ENCODE measurements around the gene FTL.

Gene FTL

DNA sequence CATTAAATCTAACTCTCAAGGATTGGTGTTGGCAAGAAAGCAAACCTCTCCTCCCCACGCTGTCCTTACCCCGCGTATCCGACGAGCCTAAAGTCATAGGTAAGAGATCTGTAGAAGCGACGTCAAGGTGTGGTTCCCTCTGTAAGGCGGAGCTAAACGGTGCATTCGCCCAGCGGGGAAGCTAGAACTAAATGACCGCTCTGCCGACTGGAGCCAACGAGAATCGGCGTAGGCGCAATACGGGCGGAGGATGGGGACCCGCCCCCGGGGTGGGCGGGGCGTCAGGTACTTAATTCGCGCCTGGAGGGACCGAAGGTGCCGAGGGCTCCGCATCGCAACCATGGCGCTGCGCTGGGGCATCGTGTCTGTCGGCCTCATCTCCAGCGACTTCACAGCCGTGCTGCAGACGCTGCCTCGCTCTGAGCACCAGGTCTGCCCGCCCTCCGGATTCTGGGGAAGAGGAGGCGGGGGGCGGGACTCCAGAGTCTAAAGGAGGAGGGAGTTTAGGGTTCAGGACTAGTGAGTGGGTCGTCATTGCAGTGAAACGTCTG is 31.7 kb upstream of the FTL start, which contains the start of gene DHDH:
Gene DHDH, plus strand, starts transcription at position 318 of the 551 bp plus-strand sequence. Its CDS starts 23 bp downstream, at position 341.
- peak within 1 kb of the TSS; percentile 1; the same call in 1 of the 2 replicates for H3K4me3 ChIP-seq (ENCODE audit: low read length)
- TF ChIP-seq ZNF274 (IDR thresholded peaks at IDR 0.05; ENCODE audit: low read depth, low read length): no peak

- H3K4me3 ChIP-seq (ENCODE audit: low read length): no peak overlapping the region
- TF ChIP-seq ZNF274 (IDR thresholded peaks at IDR 0.05; ENCODE audit: low read depth, low read length): no peak
These were observed 30.3 kb upstream of the FTL start for GRCh38 chr19:48934837-48935236.

- TF ChIP-seq ZNF274 (IDR thresholded peaks at IDR 0.05; ENCODE audit: low read depth, low read length): no peak
- no peak overlapping the region for H3K4me3 ChIP-seq (ENCODE audit: low read length)
These were observed 29.2 kb upstream of the FTL start for GRCh38 chr19:48935864-48936263.

- H3K4me3 ChIP-seq (ENCODE audit: low read length): no peak overlapping the region
- TF ChIP-seq ZNF274 (IDR thresholded peaks at IDR 0.05; ENCODE audit: low read depth, low read length): no peak
These were observed 26.9 kb upstream of the FTL start for GRCh38 chr19:48938256-48938655.

GRCh38 chr19:48940902-48941301 is 24.2 kb upstream of the FTL start:
- no peak for TF ChIP-seq ZNF274 (IDR thresholded peaks at IDR 0.05; ENCODE audit: low read depth, low read length)

GRCh38 chr19:48943081-48943480 is 22.0 kb upstream of the FTL start:
- H3K4me3 ChIP-seq (ENCODE audit: low read length): no peak overlapping the region

More at GRCh38 chr19:48940902-48941301, 24.2 kb upstream of the FTL start:
- H3K4me3 ChIP-seq (ENCODE audit: low read length): no peak overlapping the region

GRCh38 chr19:48945415-48945814 is 19.7 kb upstream of the FTL start:
- TF ChIP-seq ZNF274 (IDR thresholded peaks at IDR 0.05; ENCODE audit: low read depth, low read length): no peak
- H3K4me3 ChIP-seq (ENCODE audit: low read length): no peak overlapping the region

More at GRCh38 chr19:48943081-48943480, 22.0 kb upstream of the FTL start:
- TF ChIP-seq ZNF274 (IDR thresholded peaks at IDR 0.05; ENCODE audit: low read depth, low read length): no peak

DNA sequence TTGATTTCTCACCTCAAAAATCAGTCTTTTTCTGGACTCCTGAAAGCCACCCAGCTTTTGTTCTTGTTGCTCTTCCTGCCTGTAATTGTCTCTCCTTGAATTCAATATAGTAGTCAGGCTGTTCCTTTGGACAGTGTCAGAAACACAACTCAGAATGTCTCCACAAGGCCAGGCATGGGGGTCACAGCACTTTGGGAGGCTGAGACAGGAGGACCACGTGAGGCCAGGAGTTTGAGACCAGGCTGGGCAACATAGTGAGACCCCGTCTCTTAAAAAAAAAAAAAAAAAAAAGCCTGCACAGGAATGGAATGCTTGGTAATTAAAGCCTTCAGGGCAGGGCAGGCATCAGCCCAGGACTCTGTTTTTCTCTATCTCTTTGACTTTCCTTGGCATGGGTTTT is 19.3 kb upstream of the FTL start:
- no peak for TF ChIP-seq ZNF274 (IDR thresholded peaks at IDR 0.05; ENCODE audit: low read depth, low read length)
- H3K4me3 ChIP-seq (ENCODE audit: low read length): no peak overlapping the region

DNA sequence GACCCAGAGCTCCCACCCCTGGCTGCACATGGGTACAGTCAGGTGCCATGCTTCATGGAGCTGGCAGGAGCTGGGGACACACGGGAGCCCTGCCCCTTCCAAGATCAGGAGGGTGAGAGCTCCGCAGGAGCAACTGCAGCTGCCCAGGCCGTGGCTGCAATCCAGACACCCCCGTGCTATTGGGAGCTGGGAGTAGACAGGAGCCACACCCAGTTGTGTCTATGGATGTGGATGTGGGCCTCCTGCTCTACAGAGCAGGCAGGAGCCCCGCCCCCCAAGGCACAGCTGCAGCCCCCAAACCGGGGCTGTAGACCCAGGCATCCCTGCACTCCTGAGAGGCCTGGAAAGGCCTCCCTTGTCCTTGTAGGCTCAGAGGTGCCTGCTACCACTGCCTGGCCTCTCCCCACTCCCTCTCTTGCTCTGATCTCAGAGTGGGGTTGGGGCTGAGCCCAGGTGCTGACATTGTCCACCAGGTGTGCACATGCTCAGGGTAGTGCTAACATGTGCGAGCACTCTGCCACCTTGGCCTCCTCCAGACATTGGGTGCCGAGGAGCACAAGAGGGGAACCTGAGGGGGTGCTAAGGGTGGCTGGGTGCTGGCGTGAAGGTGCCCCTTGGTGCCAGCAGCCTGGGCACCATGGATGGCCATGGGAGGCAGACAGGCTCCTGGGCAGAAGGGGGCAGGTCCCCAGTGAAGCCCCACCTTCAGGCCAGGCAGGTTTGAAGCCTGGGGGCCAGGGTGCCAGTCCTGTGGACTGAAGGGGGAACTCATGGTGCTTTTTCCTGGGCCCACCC is 18.4 kb upstream of the FTL start:
- TF ChIP-seq ZNF274 (IDR thresholded peaks at IDR 0.05; ENCODE audit: low read depth, low read length): no peak
- H3K4me3 ChIP-seq (ENCODE audit: low read length): no peak overlapping the region

DNA sequence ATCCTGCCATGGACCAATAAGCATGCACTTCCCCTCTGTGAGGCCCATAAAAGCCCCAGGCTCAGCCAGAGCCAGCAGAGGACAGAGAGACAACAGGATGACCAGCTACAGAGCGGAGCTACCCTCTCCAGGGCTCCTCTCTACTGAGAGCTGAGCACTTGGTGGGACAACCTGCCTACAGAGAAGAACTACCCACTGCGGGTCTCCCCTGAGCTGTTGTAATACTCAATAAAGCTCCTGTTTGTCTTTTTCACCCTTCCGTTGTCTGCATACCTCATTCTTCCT is 17.9 kb upstream of the FTL start:
- TF ChIP-seq ZNF274 (IDR thresholded peaks at IDR 0.05; ENCODE audit: low read depth, low read length): no peak

DNA sequence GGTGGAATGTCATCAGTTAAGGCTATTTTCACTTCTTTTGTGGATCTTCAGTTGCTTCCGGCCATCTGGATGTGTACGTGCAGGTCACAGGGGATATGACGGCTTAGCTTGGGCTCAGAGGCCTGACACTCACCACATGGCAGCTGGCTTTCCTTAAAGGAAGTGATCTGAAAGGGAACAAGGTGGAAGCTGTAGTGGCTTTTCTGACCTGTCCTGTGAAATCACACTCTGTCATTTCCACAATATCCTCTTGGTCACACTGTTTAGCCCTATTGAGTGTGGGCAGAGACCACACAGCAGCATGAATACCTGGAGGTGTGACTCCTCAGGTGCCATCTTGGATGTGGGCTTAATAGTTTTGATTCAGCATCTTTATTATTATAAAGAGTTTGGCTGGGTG is 14.9 kb upstream of the FTL start:
- TF ChIP-seq ZNF274 (IDR thresholded peaks at IDR 0.05; ENCODE audit: low read depth, low read length): no peak
- H3K4me3 ChIP-seq (ENCODE audit: low read length): no peak overlapping the region

More for the DNA sequence above, 17.9 kb upstream of the FTL start:
- no peak overlapping the region for H3K4me3 ChIP-seq (ENCODE audit: low read length)

- H3K4me3 ChIP-seq (ENCODE audit: low read length): no peak overlapping the region
- no peak for TF ChIP-seq ZNF274 (IDR thresholded peaks at IDR 0.05; ENCODE audit: low read depth, low read length)
These were observed 14.1 kb upstream of the FTL start for GRCh38 chr19:48950830-48951519.

GRCh38 chr19:48953141-48953540 is 12.0 kb upstream of the FTL start:
- no peak for TF ChIP-seq ZNF274 (IDR thresholded peaks at IDR 0.05; ENCODE audit: low read depth, low read length)
- no peak overlapping the region for H3K4me3 ChIP-seq (ENCODE audit: low read length)

- peak overlapping the region; percentile 78; the same call in 1 of the 2 replicates for H3K4me3 ChIP-seq (ENCODE audit: low read length)
- TF ChIP-seq ZNF274 (IDR thresholded peaks at IDR 0.05; ENCODE audit: low read depth, low read length): no peak
These were observed 11.0 kb upstream of the FTL start for GRCh38 chr19:48953990-48954594.
